GM12864 (cell line): ENCODE results near the gene TLL1.

Experiments used
- DNase-seq: peaks from one replicate; pipeline ENCODE4 v3.0.0-alpha.2; 2011; ENCODE audit warnings: low read depth
- H3K4me3 ChIP-seq: 2 replicates; pipeline ENCODE4 v1.5.1; 2011; ENCODE audit warnings: mild to moderate bottlenecking, low read depth, low read length, control low read depth
- TF ChIP-seq, protein P1 (sequence below): IDR thresholded peaks from 2 replicates; pipeline ENCODE4 v1.5.1; 2011; ENCODE audit warnings: low read depth, mild to moderate bottlenecking, moderate library complexity, low read length, control low read depth, inconsistent platforms; ENCODE audit errors: missing control alignments

Gene TLL1

DNA sequence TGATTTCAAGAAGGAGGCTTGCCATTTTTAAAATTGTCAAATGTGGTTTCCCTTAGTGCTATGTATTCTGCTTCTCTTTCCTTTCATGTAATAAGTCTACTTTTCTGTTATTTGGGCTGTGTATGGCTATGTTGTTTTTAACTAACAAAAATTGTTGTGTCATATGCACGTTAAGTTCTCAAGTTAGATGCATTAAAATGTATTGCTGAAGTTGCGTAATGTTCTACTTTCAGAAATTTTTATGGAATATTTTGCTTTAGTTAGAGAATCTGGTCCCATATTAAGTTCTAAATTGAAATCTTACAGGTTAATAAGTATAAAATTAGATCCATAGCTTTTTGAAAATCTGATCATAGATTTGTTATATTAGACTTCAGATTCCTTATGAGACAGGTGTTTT, 133.2 kb downstream of the TLL1 start:
- TF ChIP-seq, protein P1, sequence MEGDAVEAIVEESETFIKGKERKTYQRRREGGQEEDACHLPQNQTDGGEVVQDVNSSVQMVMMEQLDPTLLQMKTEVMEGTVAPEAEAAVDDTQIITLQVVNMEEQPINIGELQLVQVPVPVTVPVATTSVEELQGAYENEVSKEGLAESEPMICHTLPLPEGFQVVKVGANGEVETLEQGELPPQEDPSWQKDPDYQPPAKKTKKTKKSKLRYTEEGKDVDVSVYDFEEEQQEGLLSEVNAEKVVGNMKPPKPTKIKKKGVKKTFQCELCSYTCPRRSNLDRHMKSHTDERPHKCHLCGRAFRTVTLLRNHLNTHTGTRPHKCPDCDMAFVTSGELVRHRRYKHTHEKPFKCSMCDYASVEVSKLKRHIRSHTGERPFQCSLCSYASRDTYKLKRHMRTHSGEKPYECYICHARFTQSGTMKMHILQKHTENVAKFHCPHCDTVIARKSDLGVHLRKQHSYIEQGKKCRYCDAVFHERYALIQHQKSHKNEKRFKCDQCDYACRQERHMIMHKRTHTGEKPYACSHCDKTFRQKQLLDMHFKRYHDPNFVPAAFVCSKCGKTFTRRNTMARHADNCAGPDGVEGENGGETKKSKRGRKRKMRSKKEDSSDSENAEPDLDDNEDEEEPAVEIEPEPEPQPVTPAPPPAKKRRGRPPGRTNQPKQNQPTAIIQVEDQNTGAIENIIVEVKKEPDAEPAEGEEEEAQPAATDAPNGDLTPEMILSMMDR: no peak

DNA sequence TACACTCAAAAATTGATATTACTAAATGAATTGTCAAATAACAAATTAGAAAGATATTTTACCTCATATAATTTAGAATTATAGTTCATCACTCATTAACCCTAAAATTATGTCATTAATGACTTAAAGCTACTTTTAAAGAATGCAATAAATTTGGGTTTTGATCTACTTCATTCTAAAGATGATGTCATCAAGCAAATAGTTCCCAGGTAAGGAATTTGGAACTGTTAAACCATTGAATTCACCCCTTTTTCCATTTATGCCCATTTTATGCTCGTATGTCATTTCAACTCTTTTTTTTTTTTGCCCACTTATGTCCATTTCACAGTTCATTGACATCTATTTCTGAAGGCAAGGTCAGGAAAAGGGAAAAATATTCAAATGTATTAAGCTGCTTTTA, 135.5 kb downstream of the TLL1 start:
- TF ChIP-seq, protein P1: no peak
- DNase-seq: no peak
- no peak overlapping the region for H3K4me3 ChIP-seq

More for the DNA sequence above, 133.2 kb downstream of the TLL1 start:
- H3K4me3 ChIP-seq: no peak overlapping the region
- DNase-seq: no peak

DNA sequence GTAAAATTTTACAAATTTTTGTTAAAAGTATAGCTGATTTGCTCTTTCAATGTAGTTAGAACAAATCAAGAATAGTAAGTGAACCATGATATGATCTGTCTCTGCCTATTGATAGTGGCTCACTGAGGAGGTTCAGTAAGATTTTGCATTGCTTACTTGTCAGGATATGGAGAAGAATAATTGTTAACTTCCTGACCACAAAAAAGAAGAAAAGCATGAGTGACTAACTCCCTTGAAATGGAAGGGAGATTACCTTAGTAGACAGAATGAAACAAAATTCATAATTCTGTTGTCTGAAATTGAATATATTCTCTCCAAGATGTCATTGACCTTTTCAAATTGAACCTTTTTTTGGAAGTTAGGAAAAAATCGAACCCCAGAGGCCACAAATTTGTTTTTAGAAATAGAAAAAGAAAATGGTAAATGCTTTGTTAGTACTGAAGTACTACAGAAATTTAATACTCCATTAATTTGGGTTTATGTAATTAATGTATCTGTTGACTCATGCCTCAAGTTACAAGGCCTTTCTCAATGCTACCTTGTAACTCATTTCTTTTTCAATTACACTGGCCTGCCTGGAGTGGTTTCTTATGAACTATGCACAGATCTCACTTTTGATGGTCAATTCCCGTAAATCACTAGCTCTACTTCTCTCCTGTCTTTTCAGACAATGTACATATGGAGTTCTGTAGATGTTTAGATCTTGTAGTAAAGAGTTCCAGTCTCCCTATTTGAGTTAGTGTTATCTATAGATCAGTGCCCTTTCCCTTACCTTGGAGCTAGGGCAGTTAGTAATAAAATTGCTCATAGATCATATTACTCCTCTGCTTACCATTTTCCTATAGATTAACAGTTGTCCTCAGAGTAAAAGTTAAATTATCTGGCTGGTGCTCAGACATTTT, 139.3 kb downstream of the TLL1 start:
- H3K4me3 ChIP-seq: no peak overlapping the region
- TF ChIP-seq, protein P1: no peak
- DNase-seq: no peak

DNA sequence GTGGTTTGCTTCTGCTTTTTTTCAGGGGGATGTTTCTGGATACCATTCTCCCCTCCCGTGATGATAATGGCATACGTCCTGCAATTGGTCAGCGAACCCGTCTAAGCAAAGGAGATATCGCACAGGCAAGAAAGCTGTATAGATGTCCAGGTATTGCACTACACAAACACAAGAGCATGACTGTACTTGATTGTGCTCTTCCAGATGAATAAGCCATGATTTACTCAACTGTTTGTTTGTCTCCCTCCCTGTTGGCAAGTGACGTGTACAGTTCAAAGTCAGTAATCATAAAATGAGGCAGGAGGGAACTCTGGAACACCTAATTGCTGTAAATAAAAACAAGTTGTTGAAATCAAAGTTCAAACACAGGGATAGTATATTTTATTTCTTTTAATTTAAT, 141.4 kb downstream of the TLL1 start:
- TF ChIP-seq, protein P1: no peak
- no peak overlapping the region for H3K4me3 ChIP-seq
- DNase-seq: no peak

DNA sequence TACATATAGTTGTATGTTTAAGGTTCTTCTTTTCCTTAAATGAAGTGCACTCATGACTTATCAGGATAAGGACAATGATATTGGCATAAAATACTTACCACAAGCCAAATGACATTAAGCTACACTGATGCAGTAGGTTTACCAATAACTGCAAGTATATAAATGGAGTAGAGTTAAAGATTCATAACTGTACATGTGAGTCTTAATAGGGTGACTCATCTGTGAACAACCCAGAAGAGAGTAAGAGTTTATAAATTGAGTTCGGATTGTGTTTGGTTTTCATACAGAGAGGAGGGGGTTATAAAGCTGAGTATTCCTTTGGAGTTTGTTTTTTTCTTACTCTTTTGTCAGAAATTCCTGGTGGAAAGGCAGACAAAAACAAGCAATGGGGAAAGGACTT, 144.8 kb downstream of the TLL1 start:
- no peak overlapping the region for H3K4me3 ChIP-seq
- DNase-seq: no peak
- TF ChIP-seq, protein P1: no peak

DNA sequence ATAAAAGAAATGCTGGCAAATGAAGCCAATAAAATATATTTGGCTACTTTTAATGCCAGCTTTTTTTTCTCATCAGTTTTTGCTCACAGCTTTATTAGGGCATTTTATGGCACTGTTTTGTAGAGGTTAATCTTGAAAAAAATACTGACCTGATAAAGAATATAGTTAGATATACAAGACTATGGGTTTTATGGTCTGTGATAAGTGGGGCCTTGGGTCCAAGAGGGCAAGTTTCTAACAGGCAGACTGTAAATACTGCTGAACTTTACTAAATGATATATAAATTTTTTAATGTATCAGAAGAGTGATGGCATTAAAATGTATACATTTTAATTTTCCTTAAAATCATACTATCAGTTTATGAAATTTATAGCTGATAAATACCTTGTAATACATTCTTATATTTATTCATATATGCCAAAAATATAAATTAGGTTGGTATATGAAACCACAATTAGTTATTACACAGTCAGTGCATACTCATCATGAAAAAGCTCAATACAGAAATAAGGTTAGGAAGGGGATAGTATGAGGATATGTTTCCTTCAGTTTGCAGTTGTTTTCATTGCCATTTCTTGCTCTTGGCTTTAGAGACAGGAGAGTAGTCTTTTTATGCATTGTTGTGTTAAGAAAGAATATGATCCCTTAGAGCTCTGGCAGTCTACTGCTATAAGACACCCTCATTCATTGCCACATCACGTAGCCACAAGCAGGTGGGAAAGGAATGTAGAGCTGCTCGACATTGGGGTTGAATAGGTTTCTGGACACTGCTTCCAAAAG, 146.6 kb downstream of the TLL1 start:
- TF ChIP-seq, protein P1: no peak
- H3K4me3 ChIP-seq: no peak overlapping the region
- no peak for DNase-seq

DNA sequence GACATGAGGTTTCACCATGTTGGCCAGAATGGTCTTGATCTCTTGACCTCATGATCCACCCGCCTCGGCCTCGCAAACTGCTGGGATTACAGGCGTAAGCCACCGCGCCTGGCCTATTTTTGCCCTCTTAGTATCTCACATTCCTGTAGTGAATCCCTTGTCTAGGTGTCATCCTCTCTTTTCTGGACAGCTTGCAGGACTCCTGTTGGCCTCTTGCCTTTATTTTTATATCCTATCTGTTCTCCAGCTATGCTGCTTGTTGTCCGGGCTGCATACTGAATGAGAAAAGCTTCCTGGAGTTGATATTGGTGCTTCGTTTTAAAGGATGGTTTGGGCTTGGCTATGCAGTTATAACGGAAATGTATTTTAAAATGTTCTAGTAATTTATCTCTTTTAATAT, 148.6 kb downstream of the TLL1 start:
- no peak for DNase-seq
- H3K4me3 ChIP-seq: no peak overlapping the region
- TF ChIP-seq, protein P1: no peak
